OCI-LY7 (cell line): ENCODE results near the gene LAMA2. TPM values are rescaled to one million over a fixed set of nuclear protein-coding genes. Genes with fewer than 3 reads are reported as not detected.

Experiments
- BruUV-seq: library from RNA; stranded (reverse); fragments of 400-500 nt; replicated peaks from 2 replicates; lab custom pipeline; 2021; lab: Mats Ljungman, UMichigan
- CTCF ChIA-PET: fragments of 300-600 bp; sonication (Branson Sonifier 250); formaldehyde crosslinking; loops from one replicate; lab custom pipeline; 2022; ENCODE audit warnings: antibody characterized with exemption; ENCODE audit not compliant: unreplicated experiment; lab: Charles Lee
- POLR2A ChIA-PET: fragments of 300-600 bp; sonication (Branson Sonifier 250); formaldehyde crosslinking; loops from one replicate; lab custom pipeline; 2022; ENCODE audit warnings: antibody characterized with exemption; lab: Charles Lee
- DNase-seq: peaks from one replicate; pipeline ENCODE4 v3.0.0-alpha.2; 2015; ENCODE audit warnings: low spot score
- H2AFZ ChIP-seq: fragments of 200-600 bp; sonication (generic), shearing (Covaris generic); 2 replicates; pipeline ENCODE4 v1.6.1; 2014; ENCODE audit warnings: mild to moderate bottlenecking, antibody characterized with exemption, low read length, moderate library complexity
- H3K27ac ChIP-seq: fragments of 200-600 bp; sonication (generic); 2 replicates; pipeline ENCODE4 v1.5.1; 2014; ENCODE audit warnings: mixed run types, low read depth, mild to moderate bottlenecking, moderate library complexity, low read length, inconsistent platforms; ENCODE audit not compliant: poor library complexity, severe bottlenecking
- H3K36me3 ChIP-seq: fragments of 200-600 bp; sonication (generic); 2 replicates; pipeline ENCODE4 v1.6.1; 2014; ENCODE audit warnings: mild to moderate bottlenecking, antibody characterized with exemption, low read length, moderate library complexity, mixed read lengths; ENCODE audit not compliant: insufficient read depth
- H3K4me1 ChIP-seq: fragments of 200-600 bp; sonication (generic); 2 replicates; pipeline ENCODE4 v1.5.1; 2014; ENCODE audit warnings: mild to moderate bottlenecking, low read length; ENCODE audit not compliant: insufficient read depth, poor library complexity, severe bottlenecking
- H3K4me2 ChIP-seq: fragments of 200-600 bp; sonication (generic); 2 replicates; pipeline ENCODE4 v1.6.1; 2014; ENCODE audit warnings: mild to moderate bottlenecking, low read length
- H3K4me3 ChIP-seq: fragments of 200-600 bp; sonication (generic); 2 replicates; pipeline ENCODE4 v1.5.1; 2014; ENCODE audit warnings: mild to moderate bottlenecking, low read depth, low read length; ENCODE audit not compliant: poor library complexity, severe bottlenecking
- H3K79me2 ChIP-seq: fragments of 200-600 bp; sonication (generic); 2 replicates; pipeline ENCODE4 v1.6.1; 2016; ENCODE audit warnings: low read depth, mild to moderate bottlenecking, low read length, moderate library complexity, mixed read lengths; ENCODE audit not compliant: insufficient read depth
- H3K9me2 ChIP-seq: fragments of 200-600 bp; sonication (generic); 2 replicates; pipeline ENCODE4 v1.6.1; 2016; ENCODE audit warnings: mild to moderate bottlenecking, low read length, mixed read lengths; ENCODE audit not compliant: insufficient read depth
- H3K9me3 ChIP-seq: fragments of 200-600 bp; sonication (generic); 2 replicates; pipeline ENCODE4 v1.6.1; 2014; ENCODE audit warnings: mild to moderate bottlenecking, mixed run types, low read length, mixed read lengths
- H4K20me1 ChIP-seq: fragments of 200-600 bp; sonication (generic); 2 replicates; pipeline ENCODE4 v1.6.1; 2014; ENCODE audit warnings: mild to moderate bottlenecking, antibody characterized with exemption, low read length, moderate library complexity, mixed read lengths; ENCODE audit not compliant: insufficient read depth
- EZH2phosphoT487 ChIP-seq: fragments of 200-600 bp; sonication (generic); IDR thresholded peaks from 2 replicates; pipeline ENCODE4 v1.6.1; 2018; ENCODE audit warnings: low read depth, borderline replicate concordance, mild to moderate bottlenecking, mixed run types, antibody characterized with exemption, low read length, moderate library complexity, mixed read lengths
- intact Hi-C: fragments of 100-400 bp; cut with micrococcal nuclease; formaldehyde crosslinking; loops from one replicate; pipeline ENCODE4 v1.10.0; 2022; ENCODE audit not compliant: unreplicated experiment
- total RNA-seq, 2 experiments: library from RNA; depleted of rRNA in 1 of 2; stranded (reverse); fragments of >200 nt in 1 of 2; shearing (Covaris generic) in 1 of 2; gene quantifications; 2 replicates each; pipeline ENCODE4 v1.2.3, GENCODE V29; 2014 to 2022
- TF ChIP-seq, protein P1 (sequence below): fragments of 200-600 bp; sonication (generic); conservative IDR thresholded peaks from 2 replicates; pipeline ENCODE4 v1.5.1; 2014; ENCODE audit warnings: mild to moderate bottlenecking, antibody characterized with exemption, low read length, moderate library complexity, mixed read lengths

Gene LAMA2
- total RNA-seq, 2 experiments from 2014 or later, result not detected

DNA sequence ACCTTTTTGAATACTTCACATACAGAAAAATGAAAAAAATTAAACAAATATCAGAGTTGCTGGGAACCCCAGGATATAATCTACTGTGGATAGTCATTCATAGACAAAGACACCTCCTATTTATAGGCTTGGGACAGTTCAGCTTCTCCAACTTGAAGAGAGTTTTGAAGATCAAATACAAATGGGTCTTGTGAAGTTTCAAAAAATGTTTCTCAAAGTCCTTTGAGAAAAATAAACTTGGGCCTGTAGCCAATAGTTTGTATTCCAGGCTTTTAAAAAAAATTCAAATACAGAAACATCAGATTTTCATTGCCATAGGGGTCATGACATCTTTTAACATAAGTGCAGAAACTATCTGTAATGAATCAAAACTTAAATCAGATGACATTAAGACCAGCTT is 334.8 kb downstream of the LAMA2 start:
- H2AFZ ChIP-seq, result no peak overlapping the region
- no peak overlapping the region for H3K4me3 ChIP-seq
- POLR2A ChIA-PET, result interaction anchor here (0.6 kb wide), 1 partner anchor 416 kb away, joined by 5 read pairs; no protein-coding TSS in a partner anchor
- no peak for DNase-seq
- H3K9me2 ChIP-seq, result no peaks in the 10 kb centered on the region
- no peak for TF ChIP-seq EZH2phosphoT487
- TF ChIP-seq, protein P1, sequence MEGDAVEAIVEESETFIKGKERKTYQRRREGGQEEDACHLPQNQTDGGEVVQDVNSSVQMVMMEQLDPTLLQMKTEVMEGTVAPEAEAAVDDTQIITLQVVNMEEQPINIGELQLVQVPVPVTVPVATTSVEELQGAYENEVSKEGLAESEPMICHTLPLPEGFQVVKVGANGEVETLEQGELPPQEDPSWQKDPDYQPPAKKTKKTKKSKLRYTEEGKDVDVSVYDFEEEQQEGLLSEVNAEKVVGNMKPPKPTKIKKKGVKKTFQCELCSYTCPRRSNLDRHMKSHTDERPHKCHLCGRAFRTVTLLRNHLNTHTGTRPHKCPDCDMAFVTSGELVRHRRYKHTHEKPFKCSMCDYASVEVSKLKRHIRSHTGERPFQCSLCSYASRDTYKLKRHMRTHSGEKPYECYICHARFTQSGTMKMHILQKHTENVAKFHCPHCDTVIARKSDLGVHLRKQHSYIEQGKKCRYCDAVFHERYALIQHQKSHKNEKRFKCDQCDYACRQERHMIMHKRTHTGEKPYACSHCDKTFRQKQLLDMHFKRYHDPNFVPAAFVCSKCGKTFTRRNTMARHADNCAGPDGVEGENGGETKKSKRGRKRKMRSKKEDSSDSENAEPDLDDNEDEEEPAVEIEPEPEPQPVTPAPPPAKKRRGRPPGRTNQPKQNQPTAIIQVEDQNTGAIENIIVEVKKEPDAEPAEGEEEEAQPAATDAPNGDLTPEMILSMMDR, result no peak
- CTCF ChIA-PET, result no interaction called here
- intact Hi-C loops, result no loop called here
- H3K27ac ChIP-seq, result no peak overlapping the region
- no peaks in the 10 kb centered on the region for H3K9me3 ChIP-seq
- H3K4me1 ChIP-seq, result no peaks in the 10 kb centered on the region
- no peak overlapping the region for H3K4me2 ChIP-seq
- no peaks in the 10 kb centered on the region for H4K20me1 ChIP-seq
- H3K79me2 ChIP-seq, result no peaks in the 10 kb centered on the region
- BruUV-seq, result no TSS peak
- H3K36me3 ChIP-seq, result no peaks in the 10 kb centered on the region

DNA sequence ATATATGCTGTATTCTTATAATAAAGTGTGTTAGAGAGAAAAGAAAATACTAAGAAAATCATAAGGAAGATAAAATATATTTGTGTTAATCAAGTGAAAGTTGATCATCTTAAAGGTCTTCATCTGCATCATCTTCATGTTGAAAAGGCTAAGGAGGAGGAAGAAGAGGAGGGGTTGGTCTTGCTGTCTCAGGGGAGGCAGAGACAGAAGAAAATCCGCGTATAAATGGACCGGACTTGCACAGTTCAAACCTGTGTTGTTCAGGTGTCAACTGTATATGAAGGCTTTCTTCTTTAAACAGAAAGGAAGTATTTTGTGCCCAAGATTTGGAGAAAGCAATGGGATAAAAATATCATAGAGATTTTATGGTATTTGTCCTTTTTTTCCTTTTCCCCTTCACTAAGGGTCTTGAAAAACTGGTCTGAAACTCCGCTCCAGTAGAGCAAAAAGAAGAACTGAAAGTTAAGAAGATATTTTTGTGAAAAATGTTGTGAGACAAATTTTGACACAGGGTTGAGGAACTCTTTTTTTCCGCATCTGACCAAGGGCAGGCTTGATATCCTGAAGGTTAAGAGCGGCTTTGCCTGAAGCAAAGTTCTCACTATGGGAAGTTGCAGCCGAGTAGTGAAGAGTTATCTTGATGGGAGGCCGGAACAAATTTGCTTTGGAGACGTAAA is 350.7 kb downstream of the LAMA2 start:
- CTCF ChIA-PET, result no interaction called here
- Histone ChIP-seq H3K4me2 (peak overlapping the region; percentile 17), H3K4me3 (no peak overlapping the region), H3K79me2 (no peaks in the 10 kb centered on the region), H3K9me3 (no peaks in the 10 kb centered on the region), H3K9me2 (no peaks in the 10 kb centered on the region), H3K27ac (peak overlapping the region; percentile 16), H3K4me1 (peaks cover 37% of the 10 kb centered on the region), H3K36me3 (no peaks in the 10 kb centered on the region), H2AFZ (no peak overlapping the region), H4K20me1 (no peaks in the 10 kb centered on the region)
- intact Hi-C loops, result no loop called here
- POLR2A ChIA-PET, result interaction anchor here (0.7 kb wide), 1 partner anchor 204 kb away, joined by 3 read pairs; no protein-coding TSS in a partner anchor
- peak; percentile 51 for DNase-seq
- no TSS peak for BruUV-seq
- TF ChIP-seq, protein P1, result no peak
- TF ChIP-seq EZH2phosphoT487, result no peak
